Left lung (tissue), 10 donors: ENCODE measurements around the gene TAGLN2. TPM values are rescaled to one million over a fixed set of nuclear protein-coding genes. Genes with fewer than 3 reads are reported as not detected.

Experiments
- ATAC-seq: fragments of 200-7000 bp; cut with Tn5 transposase; one replicate; pipeline ENCODE4 v1.9.1; 2020; ENCODE audit warnings: moderate library complexity
- DNase-seq, 4 donors: peaks; one replicate each; pipeline ENCODE4 v3.0.0-alpha.2; 2013 to 2020
- H3K27ac ChIP-seq, 2 donors: fragments of 200-600 bp; sonication (generic) in 1 of 2; one replicate each; pipeline versions ENCODE4 v1.5.0 to v1.8.0; 2020 to 2021
- H3K27me3 ChIP-seq, 2 donors: fragments of 200-600 bp; sonication (generic) in 1 of 2; one replicate each; pipeline versions ENCODE4 v1.5.0 to v1.8.0; 2020 to 2021
- H3K36me3 ChIP-seq, 2 donors: fragments of 200-600 bp; sonication (generic) in 1 of 2; one replicate each; pipeline versions ENCODE4 v1.5.0 to v1.8.0; 2020 to 2021
- H3K4me1 ChIP-seq, 2 donors: fragments of 200-600 bp; one replicate each; pipeline ENCODE4 v1.8.0; 2021
- H3K4me3 ChIP-seq, 2 donors: fragments of 200-600 bp; sonication (generic) in 1 of 2; one replicate each; pipeline versions ENCODE4 v1.5.0 to v1.8.0; 2020 to 2021; ENCODE audit warnings: mild to moderate bottlenecking in 1 of 2
- H3K9me3 ChIP-seq, 2 donors: fragments of 200-600 bp; sonication (generic) in 1 of 2; one replicate each; pipeline versions ENCODE4 v1.5.0 to v1.8.0; 2020 to 2021
- CTCF ChIP-seq, 2 donors: fragments of 200-600 bp; sonication (generic) in 1 of 2; IDR thresholded peaks; one replicate each; pipeline versions ENCODE4 v1.5.0 to v1.8.0; 2021; ENCODE audit warnings: antibody characterized with exemption in 2 of 2
- intact Hi-C, 2 donors: fragments of 100-400 bp; cut with DNase I; formaldehyde crosslinking; loops; one replicate each; pipeline versions ENCODE4 v1.11.2 to v1.14.2; 2022
- polyA plus RNA-seq, 6 donors: library from polyadenylated mRNA; unstranded; fragments of 120-200 nt; gene quantifications; one replicate each; pipeline ENCODE4 v1.2.1, GENCODE V29; 2013; ENCODE audit not compliant: insufficient read length in 6 of 6
- total RNA-seq, 2 donors: library from RNA; stranded (reverse); fragmentation: NEBNext Ultra II Directional; extraction: Animal tissue kit (Norgen Biotek cat#: 25700); gene quantifications; one replicate each; pipeline ENCODE4 v1.2.1, GENCODE V29; 2021
- donor health status: DM: no; HTN: yes; CAD: no.
- donor health status: DM: no; HTN: no; CAD: no.

The TAGLN2 gene
- total and polyA plus RNA-seq, 8 donors, result 301 to 617 (median 349) TPM

- Histone ChIP-seq H3K4me3 (no peak overlapping the region), H3K36me3 (no peaks in the 10 kb centered on the region), H3K27ac (no peak overlapping the region), H3K27me3 (no peaks in the 10 kb centered on the region), H3K9me3 (no peaks in the 10 kb centered on the region), H3K4me1 (peaks cover 11 to 23% of the 10 kb centered on the region in 2 donors)
- intact Hi-C loops, result loop anchor here in 1 of 2 donors (5.0 kb wide), 1 partner anchor 71 kb away; no protein-coding TSS in a partner anchor
- DNase-seq, result peak; percentile 45 to 92 (median 62)
- peak; percentile 98 to 99 for TF ChIP-seq CTCF (IDR thresholded peaks at IDR 0.05)
- ATAC-seq, result peak; percentile 94
Measured at GRCh38 chr1:159936273-159936904, 11.1 kb upstream of the TAGLN2 start.

GRCh38 chr1:159935719-159936272 is 10.5 kb upstream of the TAGLN2 start:
- ATAC-seq, result peak; percentile 36
- Histone ChIP-seq H3K4me3 (no peak overlapping the region), H3K27me3 (no peaks in the 10 kb centered on the region), H3K9me3 (no peaks in the 10 kb centered on the region), H3K36me3 (no peaks in the 10 kb centered on the region), H3K27ac (no peak overlapping the region), H3K4me1 (peaks cover 11 to 23% of the 10 kb centered on the region in 2 donors)
- intact Hi-C loops, result loop anchor here in 1 of 2 donors (5.0 kb wide), 1 partner anchor 72 kb away; no protein-coding TSS in a partner anchor
- no peak for TF ChIP-seq CTCF (IDR thresholded peaks at IDR 0.05)
- no peak for DNase-seq

- intact Hi-C loops, result loop anchor here in 1 of 2 donors (5.0 kb wide), 1 partner anchor 72 kb away; no protein-coding TSS in a partner anchor
- H3K27ac ChIP-seq, result no peak overlapping the region
- no peak for TF ChIP-seq CTCF (IDR thresholded peaks at IDR 0.05)
- DNase-seq (no peak), ATAC-seq (no peak)
- H3K4me1 ChIP-seq, result peaks cover 11 to 23% of the 10 kb centered on the region in 2 donors
- H3K4me3 ChIP-seq, result no peak overlapping the region
- no peaks in the 10 kb centered on the region for H3K27me3 ChIP-seq
- no peaks in the 10 kb centered on the region for H3K36me3 ChIP-seq
- no peaks in the 10 kb centered on the region for H3K9me3 ChIP-seq
Measured at GRCh38 chr1:159935305-159935704, 10.0 kb upstream of the TAGLN2 start.

- Histone ChIP-seq H3K4me1 (peaks cover 11 to 23% of the 10 kb centered on the region in 2 donors), H3K36me3 (no peaks in the 10 kb centered on the region), H3K4me3 (no peak overlapping the region), H3K9me3 (no peaks in the 10 kb centered on the region), H3K27me3 (no peaks in the 10 kb centered on the region), H3K27ac (no peak overlapping the region)
- intact Hi-C loops, result loop anchor here in 1 of 2 donors (5.0 kb wide), 1 partner anchor 73 kb away; no protein-coding TSS in a partner anchor
- no peak for TF ChIP-seq CTCF (IDR thresholded peaks at IDR 0.05)
- ATAC-seq, result no peak
- DNase-seq, result peak in 1 of 4 donors; percentile 76
Measured at GRCh38 chr1:159934136-159935039, 9.1 kb upstream of the TAGLN2 start.
